ENCODE measurements around the gene TEX14. TPM values are rescaled to one million over a fixed set of nuclear protein-coding genes. Genes with fewer than 3 reads are reported as not detected.

Gene TEX14
- total RNA-seq, 1 experiment from 2014 or later = 0.89 TPM

DNA sequence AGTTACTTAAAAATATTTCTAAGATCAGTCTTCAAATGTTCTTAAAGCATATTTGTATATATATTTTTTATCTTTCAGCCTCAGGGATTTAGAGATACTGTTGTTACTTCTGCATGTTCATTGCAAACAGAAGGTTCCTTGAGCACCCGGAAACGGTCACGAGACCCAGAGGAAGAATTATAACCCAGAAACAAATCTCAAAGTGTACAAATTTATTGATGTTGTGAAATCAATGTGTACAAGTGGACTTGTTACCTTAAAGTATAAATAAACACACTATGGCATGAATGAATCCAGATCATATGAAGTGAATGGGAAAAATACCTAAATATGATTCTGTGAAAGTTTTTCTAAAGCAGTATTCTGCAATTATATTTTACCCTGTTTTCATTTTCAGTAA is 42.2 kb upstream of the TEX14 start:
- Histone ChIP-seq H3K9me3 (ENCODE audit: control insufficient read depth in 1 of 2, insufficient read depth in 1 of 2, low read depth in 1 of 2, low read length in 2 of 2) (no peaks in the 10 kb centered on the region), H3K79me2 (ENCODE audit: insufficient read depth, low read length) (no peaks in the 10 kb centered on the region), H3K27me3 (ENCODE audit: insufficient read depth, low read length) (no peaks in the 10 kb centered on the region), H3K4me3 (replicated peaks in 1 of 2; ENCODE audit: low read depth in 1 of 2, low read length in 2 of 2) (no peak overlapping the region), H3K36me3 (ENCODE audit: control insufficient read depth in 1 of 2, insufficient read depth in 2 of 2, low read length in 2 of 2) (0 out of 4 replicates have a peak, but pooled peaks cover 0 to 3% of the 10 kb centered on the region in 2 experiments), H3K4me1 (ENCODE audit: control insufficient read depth in 1 of 2, insufficient read depth in 2 of 2, low read length in 2 of 2) (peaks cover 4 to 8% of the 10 kb centered on the region in 2 experiments; a peak in 3 of 4 replicates), H2AFZ (ENCODE audit: low read depth, low read length, poor library complexity, severe bottlenecking) (no peak overlapping the region), H3K27ac (ENCODE audit: low read depth, low read length) (no peak overlapping the region), H3K9ac (ENCODE audit: low read length) (no peak overlapping the region), H3K9me2 (ENCODE audit: insufficient read depth) (no peaks in the 10 kb centered on the region), H3K4me2 (ENCODE audit: low read length) (no peak overlapping the region), H4K20me1 (ENCODE audit: insufficient read depth) (no peaks in the 10 kb centered on the region)
- POLR2A ChIA-PET = no interaction called here
- no TSS peak for BruUV-seq (replicated peaks)
- CTCF ChIA-PET = no interaction called here
- no peak for DNase-seq (ENCODE audit: low read depth, low spot score)
- no peak for TF ChIP-seq CEBPB (IDR thresholded peaks at IDR 0.05; ENCODE audit: low read depth)
- no peak for TF ChIP-seq ELF1 (IDR thresholded peaks at IDR 0.05; ENCODE audit: borderline replicate concordance, low read depth)
- no peak for TF ChIP-seq POLR2A (IDR thresholded peaks at IDR 0.05; ENCODE audit: borderline replicate concordance, extremely low read depth, insufficient read depth, insufficient read length)
- TF ChIP-seq EZH2phosphoT487 (IDR thresholded peaks at IDR 0.05; ENCODE audit: borderline replicate concordance) = no peak
- TF ChIP-seq, protein P1, sequence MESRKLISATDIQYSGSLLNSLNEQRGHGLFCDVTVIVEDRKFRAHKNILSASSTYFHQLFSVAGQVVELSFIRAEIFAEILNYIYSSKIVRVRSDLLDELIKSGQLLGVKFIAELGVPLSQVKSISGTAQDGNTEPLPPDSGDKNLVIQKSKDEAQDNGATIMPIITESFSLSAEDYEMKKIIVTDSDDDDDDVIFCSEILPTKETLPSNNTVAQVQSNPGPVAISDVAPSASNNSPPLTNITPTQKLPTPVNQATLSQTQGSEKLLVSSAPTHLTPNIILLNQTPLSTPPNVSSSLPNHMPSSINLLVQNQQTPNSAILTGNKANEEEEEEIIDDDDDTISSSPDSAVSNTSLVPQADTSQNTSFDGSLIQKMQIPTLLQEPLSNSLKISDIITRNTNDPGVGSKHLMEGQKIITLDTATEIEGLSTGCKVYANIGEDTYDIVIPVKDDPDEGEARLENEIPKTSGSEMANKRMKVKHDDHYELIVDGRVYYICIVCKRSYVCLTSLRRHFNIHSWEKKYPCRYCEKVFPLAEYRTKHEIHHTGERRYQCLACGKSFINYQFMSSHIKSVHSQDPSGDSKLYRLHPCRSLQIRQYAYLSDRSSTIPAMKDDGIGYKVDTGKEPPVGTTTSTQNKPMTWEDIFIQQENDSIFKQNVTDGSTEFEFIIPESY (IDR thresholded peaks at IDR 0.05; ENCODE audit: extremely low read depth, insufficient replicate concordance, low read length) = no peak
- TF ChIP-seq POLR2AphosphoS5 (IDR thresholded peaks at IDR 0.05; ENCODE audit: low read depth, low read length) = no peak
- no peak for TF ChIP-seq ZNF274 (IDR thresholded peaks at IDR 0.05; ENCODE audit: low read depth, low read length)
- no peak for TF ChIP-seq ZFX (IDR thresholded peaks at IDR 0.05)
- no peak for TF ChIP-seq TCF7L2 (IDR thresholded peaks at IDR 0.05; ENCODE audit: borderline replicate concordance, extremely low read depth, insufficient read depth, insufficient read length)
- TF ChIP-seq, protein P2, sequence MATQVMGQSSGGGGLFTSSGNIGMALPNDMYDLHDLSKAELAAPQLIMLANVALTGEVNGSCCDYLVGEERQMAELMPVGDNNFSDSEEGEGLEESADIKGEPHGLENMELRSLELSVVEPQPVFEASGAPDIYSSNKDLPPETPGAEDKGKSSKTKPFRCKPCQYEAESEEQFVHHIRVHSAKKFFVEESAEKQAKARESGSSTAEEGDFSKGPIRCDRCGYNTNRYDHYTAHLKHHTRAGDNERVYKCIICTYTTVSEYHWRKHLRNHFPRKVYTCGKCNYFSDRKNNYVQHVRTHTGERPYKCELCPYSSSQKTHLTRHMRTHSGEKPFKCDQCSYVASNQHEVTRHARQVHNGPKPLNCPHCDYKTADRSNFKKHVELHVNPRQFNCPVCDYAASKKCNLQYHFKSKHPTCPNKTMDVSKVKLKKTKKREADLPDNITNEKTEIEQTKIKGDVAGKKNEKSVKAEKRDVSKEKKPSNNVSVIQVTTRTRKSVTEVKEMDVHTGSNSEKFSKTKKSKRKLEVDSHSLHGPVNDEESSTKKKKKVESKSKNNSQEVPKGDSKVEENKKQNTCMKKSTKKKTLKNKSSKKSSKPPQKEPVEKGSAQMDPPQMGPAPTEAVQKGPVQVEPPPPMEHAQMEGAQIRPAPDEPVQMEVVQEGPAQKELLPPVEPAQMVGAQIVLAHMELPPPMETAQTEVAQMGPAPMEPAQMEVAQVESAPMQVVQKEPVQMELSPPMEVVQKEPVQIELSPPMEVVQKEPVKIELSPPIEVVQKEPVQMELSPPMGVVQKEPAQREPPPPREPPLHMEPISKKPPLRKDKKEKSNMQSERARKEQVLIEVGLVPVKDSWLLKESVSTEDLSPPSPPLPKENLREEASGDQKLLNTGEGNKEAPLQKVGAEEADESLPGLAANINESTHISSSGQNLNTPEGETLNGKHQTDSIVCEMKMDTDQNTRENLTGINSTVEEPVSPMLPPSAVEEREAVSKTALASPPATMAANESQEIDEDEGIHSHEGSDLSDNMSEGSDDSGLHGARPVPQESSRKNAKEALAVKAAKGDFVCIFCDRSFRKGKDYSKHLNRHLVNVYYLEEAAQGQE (IDR thresholded peaks at IDR 0.05; ENCODE audit: low read depth) = no peak
- TF ChIP-seq SIN3A (IDR thresholded peaks at IDR 0.05; ENCODE audit: low read depth) = no peak
- TF ChIP-seq FOSL1 (IDR thresholded peaks at IDR 0.05; ENCODE audit: low read depth) = no peak
- TF ChIP-seq SP1 (IDR thresholded peaks at IDR 0.05; ENCODE audit: low read depth) = no peak
- TF ChIP-seq EZH2 (IDR thresholded peaks at IDR 0.05) = no peak
- TF ChIP-seq, protein P3, sequence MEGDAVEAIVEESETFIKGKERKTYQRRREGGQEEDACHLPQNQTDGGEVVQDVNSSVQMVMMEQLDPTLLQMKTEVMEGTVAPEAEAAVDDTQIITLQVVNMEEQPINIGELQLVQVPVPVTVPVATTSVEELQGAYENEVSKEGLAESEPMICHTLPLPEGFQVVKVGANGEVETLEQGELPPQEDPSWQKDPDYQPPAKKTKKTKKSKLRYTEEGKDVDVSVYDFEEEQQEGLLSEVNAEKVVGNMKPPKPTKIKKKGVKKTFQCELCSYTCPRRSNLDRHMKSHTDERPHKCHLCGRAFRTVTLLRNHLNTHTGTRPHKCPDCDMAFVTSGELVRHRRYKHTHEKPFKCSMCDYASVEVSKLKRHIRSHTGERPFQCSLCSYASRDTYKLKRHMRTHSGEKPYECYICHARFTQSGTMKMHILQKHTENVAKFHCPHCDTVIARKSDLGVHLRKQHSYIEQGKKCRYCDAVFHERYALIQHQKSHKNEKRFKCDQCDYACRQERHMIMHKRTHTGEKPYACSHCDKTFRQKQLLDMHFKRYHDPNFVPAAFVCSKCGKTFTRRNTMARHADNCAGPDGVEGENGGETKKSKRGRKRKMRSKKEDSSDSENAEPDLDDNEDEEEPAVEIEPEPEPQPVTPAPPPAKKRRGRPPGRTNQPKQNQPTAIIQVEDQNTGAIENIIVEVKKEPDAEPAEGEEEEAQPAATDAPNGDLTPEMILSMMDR (IDR thresholded peaks at IDR 0.05 in 2 of 3, conservative IDR thresholded peaks at IDR 0.05 in 1 of 3; ENCODE audit: borderline replicate concordance in 1 of 3, insufficient read depth in 1 of 3, low read depth in 2 of 3, low read length in 2 of 3) = no peak
- intact Hi-C loops (cut with micrococcal nuclease) = no loop called here
- no peak for ATAC-seq
- RAD21 ChIA-PET (ENCODE audit: low non-redundant PET in 1 of 2, low total read pairs in 2 of 2, uncharacterized antibody in 2 of 2, unreplicated experiment in 2 of 2) = no interaction called here
